CD4-positive, CD25-positive, alpha-beta regulatory T cell (primary cell): ENCODE results near the gene UBE2H. TPM values are rescaled to one million over a fixed set of nuclear protein-coding genes. Genes with fewer than 3 reads are reported as not detected.

Experiments
- ATAC-seq, 2 donors: fragments of 150-1000 bp; cut with Tn5 transposase; one replicate each; pipeline ENCODE4 v1.10.0; 2021; ENCODE audit warnings: low read depth in 2 of 2, moderate number of reproducible peaks in 2 of 2, moderate library complexity in 1 of 2
- DNase-seq, 3 donors: peaks; one replicate each; pipeline versions ENCODE4 v3.0.0 to v3.0.0-alpha.2; 2012 to 2022; ENCODE audit warnings: mixed read lengths in 1 of 3
- H3K27ac ChIP-seq: one replicate; pipeline ENCODE4 v1.7.0; 2013; ENCODE audit warnings: mild to moderate bottlenecking, low read length; ENCODE audit not compliant: insufficient read depth, poor library complexity, severe bottlenecking
- H3K27me3 ChIP-seq: one replicate; pipeline ENCODE4 v1.7.0; 2013; ENCODE audit warnings: low read length; ENCODE audit not compliant: control insufficient read depth, insufficient read depth
- H3K36me3 ChIP-seq: one replicate; pipeline ENCODE4 v1.7.0; 2013; ENCODE audit warnings: mild to moderate bottlenecking, low read length, moderate library complexity; ENCODE audit not compliant: control insufficient read depth, insufficient read depth
- H3K4me1 ChIP-seq: 2 replicates; pipeline ENCODE4 v1.7.0; 2013; ENCODE audit warnings: mild to moderate bottlenecking, low read length; ENCODE audit not compliant: insufficient read depth, control insufficient read depth, poor library complexity, severe bottlenecking
- H3K4me3 ChIP-seq: one replicate; pipeline ENCODE4 v1.7.0; 2013; ENCODE audit warnings: low read depth, mild to moderate bottlenecking, low read length, moderate library complexity
- H3K9me3 ChIP-seq, 2 experiments: 1 replicate in 1 of 2; 2 replicates in 1 of 2; pipeline ENCODE4 v1.7.0; 2013; ENCODE audit warnings: low read length in 2 of 2, mild to moderate bottlenecking in 1 of 2, moderate library complexity in 1 of 2; ENCODE audit not compliant: control insufficient read depth in 2 of 2
- H3K27ac Mint-ChIP-seq, 3 donors: one replicate each; pipeline ENCODE4 v1.8.0; 2020 to 2022; ENCODE audit warnings: mild to moderate bottlenecking in 3 of 3, mixed read lengths in 3 of 3, moderate library complexity in 2 of 3
- H3K27me3 Mint-ChIP-seq: one replicate; pipeline ENCODE4 v1.8.0; 2022; ENCODE audit warnings: mild to moderate bottlenecking, mixed read lengths
- H3K36me3 Mint-ChIP-seq: one replicate; pipeline ENCODE4 v1.8.0; 2020; ENCODE audit warnings: mixed read lengths
- H3K4me1 Mint-ChIP-seq, 4 donors: one replicate each; pipeline ENCODE4 v1.8.0; 2020 to 2022; ENCODE audit warnings: mixed read lengths in 4 of 4, mild to moderate bottlenecking in 1 of 4
- H3K4me3 Mint-ChIP-seq, 4 donors: one replicate each; pipeline ENCODE4 v1.8.0; 2020 to 2022; ENCODE audit warnings: mild to moderate bottlenecking in 4 of 4, mixed read lengths in 4 of 4, moderate library complexity in 3 of 4
- H3K9me3 Mint-ChIP-seq, 7 donors: one replicate each; pipeline ENCODE4 v1.8.0; 2020 to 2022; ENCODE audit warnings: mixed read lengths in 7 of 7, mild to moderate bottlenecking in 3 of 7, moderate library complexity in 2 of 7
- polyA plus RNA-seq, 4 donors: library from polyadenylated mRNA; unstranded; fragments of 300-500 nt; fragmentation: Illumina TruSeq; gene quantifications; one replicate each; pipeline ENCODE4 v1.2.3, GENCODE V29; 2021
- total RNA-seq: library from RNA; stranded (reverse); gene quantifications from one replicate; pipeline ENCODE4 v1.2.3, GENCODE V29; 2022

The UBE2H gene
- total and polyA plus RNA-seq, 5 donors from 2014 or later, result 50.7 to 109 (median 63.5) TPM

DNA sequence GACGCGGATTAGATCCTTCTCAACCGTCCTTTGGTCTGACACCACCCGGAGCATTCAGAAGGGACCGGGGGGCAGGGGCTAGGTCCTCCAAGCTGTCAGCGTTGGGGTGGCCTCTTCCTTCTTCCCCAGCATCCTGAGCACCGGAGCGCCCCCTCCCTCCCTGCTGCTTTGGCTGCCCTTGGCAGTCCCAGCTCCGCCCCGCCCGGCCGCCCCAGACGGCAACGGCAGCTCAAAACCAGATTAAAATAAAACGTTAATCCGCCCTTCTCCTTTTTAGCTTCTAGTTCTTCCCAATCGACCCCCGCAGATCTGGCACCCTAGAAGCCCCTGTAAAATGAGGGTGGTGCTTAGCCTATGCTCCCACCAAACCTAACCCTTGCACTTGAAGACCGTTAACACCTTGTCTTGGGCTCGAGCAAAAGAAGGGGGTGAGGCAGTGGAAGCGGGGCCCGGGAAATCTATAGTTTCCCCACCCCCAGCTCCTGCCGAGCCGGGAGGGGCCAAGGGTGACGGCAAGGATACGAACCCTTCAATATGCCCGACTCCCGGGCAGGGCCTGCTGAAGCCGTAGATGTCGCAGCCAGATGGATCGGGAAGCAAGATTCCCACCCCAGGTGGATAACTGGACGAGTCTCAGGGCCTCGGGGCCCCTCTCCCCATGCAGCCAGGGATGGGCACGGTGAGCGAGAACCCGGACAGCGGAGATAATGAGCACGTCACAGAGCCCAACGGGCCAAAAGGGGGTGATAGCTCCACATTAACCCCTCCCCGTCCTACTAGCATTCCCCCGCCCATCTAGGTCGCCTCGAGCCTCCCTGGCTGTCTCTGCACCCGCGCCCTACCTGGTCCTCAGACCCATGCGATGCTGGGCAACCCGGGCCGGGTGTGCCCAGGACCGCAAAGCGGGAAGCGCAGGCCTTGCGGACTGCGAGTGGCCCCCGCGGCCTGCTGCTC lies 171.5 kb downstream of the UBE2H start:
- H3K27ac ChIP-seq, result no peak overlapping the region
- Mint-ChIP-seq H3K27ac (peak overlapping the region in 1 of 3 donors; percentile 52), H3K27me3 (peaks cover 75% of the 10 kb centered on the region), H3K9me3 (peaks cover 0 to 2% (median 0%) of the 10 kb centered on the region in 7 donors), H3K36me3 (peaks cover 3% of the 10 kb centered on the region), H3K4me3 (peak overlapping the region; percentile 81 to 91 (median 85)), H3K4me1 (peaks cover 10 to 50% (median 27%) of the 10 kb centered on the region in 4 donors)
- ATAC-seq (no peak), DNase-seq (peak in 2 of 3 donors; percentile 24 to 29)
- no peaks in the 10 kb centered on the region for H3K9me3 ChIP-seq
- H3K36me3 ChIP-seq, result no peaks in the 10 kb centered on the region
- peak overlapping the region; percentile 7 for H3K4me3 ChIP-seq
- H3K4me1 ChIP-seq, result peaks cover 72% of the 10 kb centered on the region
- peaks cover 15% of the 10 kb centered on the region for H3K27me3 ChIP-seq

Other genes with a start within 250 kb of the UBE2H start
- gene ZC3HC1, start 98.4 kb upstream of the UBE2H start, total RNA-seq, result 12.9 TPM
- gene ZC3HC1, start 98.4 kb upstream of the UBE2H start, polyA plus RNA-seq, result 10 to 100 TPM; 14.8 to 20.7 (median 16.2) TPM
- gene KLHDC10, start 117.6 kb upstream of the UBE2H start, total RNA-seq, result 16.8 TPM
- gene KLHDC10, start 117.6 kb upstream of the UBE2H start, polyA plus RNA-seq, result 1 to 10 TPM; 1.3 to 4.7 (median 2.0) TPM